PFSK-1 (cell line): ENCODE measurements around the gene NOP16.

Source experiments
- FOXP2 ChIP-seq: optimal IDR thresholded peaks from 2 replicates; pipeline ENCODE3; 2011; ENCODE audit warnings: borderline replicate concordance, control low read depth, inconsistent platforms; ENCODE audit not compliant: insufficient read depth; ENCODE audit errors: extremely low read length, extremely low read depth
- POLR2AphosphoS5 ChIP-seq: IDR thresholded peaks from 2 replicates; pipeline ENCODE4 v1.6.1; 2012; ENCODE audit warnings: low read depth, mild to moderate bottlenecking, control low read depth, low read length, moderate library complexity

- TF ChIP-seq POLR2AphosphoS5 (no peak), FOXP2 (no peak)
Observed at GRCh38 chr5:176391479-176391878, 3.1 kb upstream of the NOP16 start.
